NCI-H128 (cell line): ENCODE results near the gene LDLRAD4.

Source experiments
- DNase-seq: peaks from one replicate; lab custom pipeline; 2025; ENCODE audit not compliant: unreplicated experiment; lab: John Stamatoyannopoulos, UW

LDLRAD4 gene

GRCh38 chr18:13524054-13524453 lies 305.5 kb downstream of the LDLRAD4 start:
- no peak for DNase-seq

- no peak for DNase-seq
Measured at GRCh38 chr18:13524811-13525210, 306.3 kb downstream of the LDLRAD4 start.

GRCh38 chr18:13525381-13526029 lies 306.9 kb downstream of the LDLRAD4 start:
- no peak for DNase-seq

DNA sequence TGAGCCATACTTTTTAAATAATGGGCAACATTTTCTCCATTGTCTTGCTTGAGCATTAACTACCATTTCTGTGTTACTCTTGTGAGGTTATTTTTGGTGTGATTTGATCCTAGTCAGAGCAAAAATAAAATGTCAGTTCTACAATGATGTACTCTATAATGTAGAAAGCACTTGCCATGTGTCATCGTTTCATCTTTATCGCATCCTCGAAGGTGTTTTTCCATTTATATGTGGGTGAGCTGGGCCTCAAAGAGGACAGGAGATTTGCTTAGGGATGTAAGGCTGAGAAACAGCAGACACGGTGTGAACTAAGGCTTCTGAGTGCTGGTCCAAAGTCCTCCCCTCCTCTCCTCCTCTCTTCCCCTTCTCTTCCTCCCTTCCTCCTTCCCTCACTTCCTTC lies 308.0 kb downstream of the LDLRAD4 start:
- DNase-seq = no peak

GRCh38 chr18:13527256-13527655 lies 308.7 kb downstream of the LDLRAD4 start:
- no peak for DNase-seq

GRCh38 chr18:13527730-13528129 lies 309.2 kb downstream of the LDLRAD4 start:
- DNase-seq = no peak

- DNase-seq = no peak
Measured at GRCh38 chr18:13528739-13529392, 310.3 kb downstream of the LDLRAD4 start.

- no peak for DNase-seq
Measured at GRCh38 chr18:13530033-13530878, 311.7 kb downstream of the LDLRAD4 start.

DNA sequence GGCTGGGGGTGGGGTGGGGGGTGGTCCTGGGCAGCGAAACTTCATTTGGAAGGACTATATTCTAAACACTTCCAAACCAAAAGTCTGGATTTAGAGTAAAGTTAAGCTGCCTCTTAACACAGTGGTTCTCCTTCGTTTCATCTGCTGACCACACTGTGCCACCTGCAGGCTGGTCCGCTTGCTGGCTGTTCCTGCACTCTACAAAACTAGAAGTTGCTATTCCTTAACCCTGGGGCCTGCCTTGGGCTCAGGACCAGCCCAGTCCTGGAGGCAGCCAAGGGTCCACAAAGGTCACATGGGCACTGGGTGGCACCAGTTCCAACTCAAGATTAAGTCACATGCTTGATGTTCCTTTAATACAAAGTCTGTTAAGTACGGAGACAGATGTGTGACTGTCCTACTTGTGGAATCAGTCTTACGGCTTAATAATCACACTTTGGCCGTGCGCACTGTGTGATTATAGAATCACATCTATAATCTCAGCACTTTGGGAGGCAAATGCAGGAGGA lies 312.4 kb downstream of the LDLRAD4 start:
- DNase-seq = no peak

- DNase-seq = no peak
Measured at GRCh38 chr18:13531681-13532325, 313.2 kb downstream of the LDLRAD4 start.

DNA sequence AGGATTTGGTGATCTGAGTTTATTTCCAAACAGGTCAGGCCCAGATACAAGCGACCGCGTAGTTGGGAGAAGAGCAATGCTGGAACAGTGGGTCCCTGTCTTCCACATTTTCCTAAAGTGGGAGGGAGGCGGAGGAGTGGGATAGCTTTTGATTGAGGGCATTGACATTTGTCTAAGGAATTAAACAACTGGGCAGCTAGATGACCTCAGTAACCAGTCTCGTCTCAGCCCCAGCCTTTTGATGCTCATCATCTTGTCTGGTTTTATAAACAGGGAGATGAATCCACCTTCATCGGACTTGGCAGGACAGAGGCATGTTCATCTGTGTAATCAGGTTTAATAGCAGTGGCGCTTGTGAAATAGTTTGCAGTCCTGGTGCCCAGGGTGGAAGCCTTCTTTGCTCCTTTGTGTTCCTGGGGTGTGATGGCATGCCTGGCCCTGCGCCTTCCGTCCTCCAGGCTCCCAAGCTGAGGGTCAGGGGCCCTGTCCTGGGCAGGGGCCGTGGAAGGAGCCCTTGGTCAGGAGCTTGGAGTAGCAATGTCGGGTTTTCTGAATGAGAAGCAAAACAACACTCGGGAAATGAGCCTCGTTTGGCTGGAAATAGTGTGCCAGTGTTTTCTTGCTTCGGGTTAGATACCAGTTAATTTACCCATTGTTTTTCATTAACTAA lies 314.0 kb downstream of the LDLRAD4 start:
- no peak for DNase-seq

DNA sequence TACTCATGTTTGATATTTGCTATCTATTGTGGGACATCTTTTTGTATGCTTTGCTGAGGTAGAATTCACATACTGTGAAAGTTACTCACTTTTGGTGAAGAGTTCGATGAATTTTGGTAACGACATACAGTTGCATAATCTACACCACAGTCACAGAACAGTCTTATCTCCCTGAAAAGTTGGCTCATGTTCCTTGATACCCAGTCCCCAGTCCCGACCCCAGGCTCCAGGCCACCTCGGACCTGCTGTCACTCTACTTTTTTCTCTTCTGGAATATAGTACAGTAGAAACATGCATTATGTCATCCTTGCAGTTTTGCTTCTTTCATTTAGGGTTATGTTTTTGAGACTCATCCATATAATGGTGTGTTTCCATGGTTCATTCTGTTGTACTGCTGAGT lies 316.1 kb downstream of the LDLRAD4 start:
- no peak for DNase-seq

GRCh38 chr18:13536578-13536977 lies 318.0 kb downstream of the LDLRAD4 start:
- DNase-seq = no peak

GRCh38 chr18:13537022-13537780 lies 318.6 kb downstream of the LDLRAD4 start:
- DNase-seq = no peak

GRCh38 chr18:13538630-13539029 lies 320.1 kb downstream of the LDLRAD4 start:
- DNase-seq = no peak

DNA sequence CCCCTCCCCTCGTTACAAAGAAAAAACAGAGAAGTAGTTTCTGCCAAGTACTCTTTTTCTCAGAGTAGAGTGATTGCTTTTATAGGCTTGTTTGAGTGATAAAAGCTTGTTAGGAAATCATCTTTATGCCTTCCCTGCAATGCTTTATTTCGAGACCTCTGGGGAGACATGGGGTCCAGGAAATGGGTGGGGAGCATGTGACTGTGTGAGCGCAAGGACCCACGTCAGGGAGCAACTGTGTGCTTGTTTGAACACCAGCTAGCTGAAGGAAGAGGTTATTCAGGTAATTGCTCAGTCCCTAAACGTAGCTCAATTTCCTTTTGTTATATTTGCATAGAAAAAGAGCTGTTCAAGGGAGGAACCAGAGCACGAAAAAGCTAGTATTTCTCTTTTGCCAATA lies 320.5 kb downstream of the LDLRAD4 start:
- DNase-seq = no peak

DNA sequence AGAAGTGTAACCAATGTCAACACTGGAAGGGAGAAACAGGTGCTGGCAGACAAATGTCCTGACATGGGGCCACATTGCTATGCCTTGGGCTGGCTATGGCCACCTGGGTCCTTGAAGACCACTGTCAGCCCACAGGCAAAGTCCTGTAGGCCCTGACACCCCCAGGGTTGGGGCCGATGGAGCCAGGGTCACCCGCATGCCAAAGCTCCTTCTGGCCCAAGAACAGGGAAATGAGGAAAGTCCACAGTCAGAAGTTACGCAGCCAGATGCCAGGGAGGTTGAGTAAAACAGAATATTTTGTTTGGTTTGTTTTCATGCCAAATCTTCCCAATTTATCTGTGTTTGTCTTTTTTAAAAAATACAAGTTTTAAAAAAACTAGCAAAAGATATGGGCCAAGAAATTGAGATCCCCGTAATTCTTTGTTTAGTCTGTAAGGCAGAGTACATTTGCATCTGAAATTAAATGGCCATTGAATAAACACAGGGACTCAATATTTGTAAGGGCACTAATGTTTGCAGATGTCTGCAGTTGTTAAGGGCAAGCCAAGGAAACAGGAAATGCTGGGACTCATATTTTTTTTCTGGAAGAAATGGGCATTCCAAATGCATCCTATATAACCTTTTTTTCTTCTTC lies 321.4 kb downstream of the LDLRAD4 start:
- DNase-seq = no peak

GRCh38 chr18:13540477-13541182 lies 322.1 kb downstream of the LDLRAD4 start:
- DNase-seq = no peak
